A673 (cell line): Measurements from ENCODE around the gene LENG1. TPM values are rescaled to one million over a fixed set of nuclear protein-coding genes. Genes with fewer than 3 reads are reported as not detected.
A peak's percentile ranks its signal among the peaks of the same experiment; 100 is the strongest.

ENCODE experiments used
- BruUV-seq: library from RNA; stranded (reverse); fragments of 400-500 nt; replicated peaks from 2 replicates; lab custom pipeline; 2021; lab: Mats Ljungman, UMichigan
- CTCF ChIA-PET: fragments of 300-600 bp; sonication (Branson Sonifier 250); formaldehyde crosslinking; loops from one replicate; lab custom pipeline; 2022; ENCODE audit warnings: antibody characterized with exemption; lab: Charles Lee
- POLR2A ChIA-PET: fragments of 300-600 bp; sonication (Branson Sonifier 250); formaldehyde crosslinking; loops from one replicate; lab custom pipeline; 2022; ENCODE audit warnings: antibody characterized with exemption; ENCODE audit not compliant: low non-redundant PET; lab: Charles Lee
- DNase-seq: peaks from one replicate; pipeline ENCODE4 v3.0.0-alpha.2; 2015; ENCODE audit warnings: low spot score
- H3K27ac ChIP-seq: fragments of 200-600 bp; sonication (generic); 2 replicates; pipeline ENCODE4 v1.5.1; 2016; ENCODE audit warnings: mixed run types, low read depth, mild to moderate bottlenecking, mixed read lengths, antibody characterized with exemption, low read length; ENCODE audit not compliant: poor library complexity, severe bottlenecking
- H3K27me3 ChIP-seq: fragments of 200-600 bp; sonication (generic); replicated peaks from 2 replicates; pipeline ENCODE4 v1.6.1; 2017; ENCODE audit warnings: mixed run types, low read depth, mild to moderate bottlenecking, mixed read lengths, antibody characterized with exemption, low read length; ENCODE audit not compliant: insufficient read depth, poor library complexity
- H3K36me3 ChIP-seq: fragments of 200-600 bp; sonication (generic); 2 replicates; pipeline ENCODE4 v1.6.1; 2016; ENCODE audit warnings: mixed run types, mild to moderate bottlenecking, mixed read lengths, antibody characterized with exemption, low read length; ENCODE audit not compliant: insufficient read depth, poor library complexity, severe bottlenecking
- H3K4me1 ChIP-seq: fragments of 200-600 bp; sonication (generic); 2 replicates; pipeline ENCODE4 v1.6.1; 2017; ENCODE audit warnings: mixed run types, mild to moderate bottlenecking, mixed read lengths, antibody characterized with exemption, low read length; ENCODE audit not compliant: insufficient read depth, poor library complexity, severe bottlenecking
- H3K4me3 ChIP-seq: fragments of 200-600 bp; sonication (generic); 2 replicates; pipeline ENCODE4 v1.5.1; 2016; ENCODE audit warnings: low read depth, mixed run types, mild to moderate bottlenecking, mixed read lengths, low read length; ENCODE audit not compliant: poor library complexity, severe bottlenecking
- H3K9me3 ChIP-seq: fragments of 200-600 bp; sonication (generic); 2 replicates; pipeline ENCODE4 v1.6.1; 2016; ENCODE audit warnings: mixed run types, low read depth, mild to moderate bottlenecking, mixed read lengths, antibody characterized with exemption, low read length; ENCODE audit not compliant: poor library complexity, severe bottlenecking
- EZH2 ChIP-seq: fragments of 200-600 bp; sonication (generic); IDR thresholded peaks from 2 replicates; pipeline ENCODE4 v1.6.1; 2017; ENCODE audit warnings: borderline replicate concordance, low read depth, mild to moderate bottlenecking, mixed read lengths, antibody characterized with exemption, low read length; ENCODE audit not compliant: poor library complexity, severe bottlenecking
- intact Hi-C: fragments of 100-400 bp; cut with micrococcal nuclease; formaldehyde crosslinking; loops from one replicate; pipeline ENCODE4 v1.10.0; 2022; ENCODE audit not compliant: unreplicated experiment
- total RNA-seq: library from RNA; stranded (reverse); gene quantifications from 2 replicates; pipeline ENCODE4 v1.2.3, GENCODE V29; 2021
- TF ChIP-seq, protein P1 (sequence below): fragments of 300-800, 200-600 bp; sonication (generic); conservative IDR thresholded peaks from 2 replicates; pipeline ENCODE4 v1.5.1; 2017; ENCODE audit warnings: low read depth, mild to moderate bottlenecking, antibody characterized with exemption, low read length, moderate library complexity, mixed read lengths

LENG1 gene
- total RNA-seq, 1 experiment from 2014 or later = 9.7 TPM

DNA sequence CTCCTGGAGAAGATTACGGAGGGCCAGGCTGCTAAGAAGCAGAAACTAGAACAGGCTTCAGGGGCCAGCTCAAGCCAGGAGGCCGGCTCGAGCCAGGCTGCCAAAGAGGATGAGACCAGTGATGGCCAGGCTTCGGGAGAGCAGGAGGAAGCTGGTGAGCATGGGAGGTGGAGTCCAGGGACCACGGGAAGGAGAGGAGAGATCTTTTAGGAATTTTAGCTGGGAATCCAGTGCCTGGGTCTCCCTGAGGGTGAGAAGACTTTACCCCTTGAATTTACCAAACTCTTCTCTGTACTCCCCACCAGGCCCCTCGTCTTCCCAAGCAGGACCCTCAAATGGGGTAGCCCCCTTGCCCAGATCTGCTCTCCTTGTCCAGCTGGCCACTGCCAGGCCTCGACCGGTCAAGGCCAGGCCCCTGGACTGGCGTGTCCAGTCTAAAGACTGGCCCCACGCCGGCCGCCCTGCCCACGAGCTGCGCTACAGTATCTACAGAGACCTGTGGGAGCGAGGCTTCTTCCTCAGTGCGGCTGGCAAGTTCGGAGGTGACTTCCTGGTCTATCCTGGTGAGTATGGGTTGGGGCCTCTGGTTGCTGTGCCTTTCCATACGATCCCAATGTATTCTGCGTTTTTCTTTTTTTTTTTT is 32.4 kb upstream of the LENG1 start:
- Histone ChIP-seq H3K9me3 (no peaks in the 10 kb centered on the region), H3K27ac (peak overlapping the region; percentile 98), H3K4me1 (peaks cover 17% of the 10 kb centered on the region), H3K27me3 (no peaks in the 10 kb centered on the region), H3K4me3 (peak overlapping the region; percentile 91), H3K36me3 (peaks cover 21% of the 10 kb centered on the region)
- CTCF ChIA-PET = no interaction called here
- DNase-seq = no peak
- no TSS peak for BruUV-seq
- POLR2A ChIA-PET = no interaction called here
- intact Hi-C loops = no loop called here
- TF ChIP-seq, protein P1, sequence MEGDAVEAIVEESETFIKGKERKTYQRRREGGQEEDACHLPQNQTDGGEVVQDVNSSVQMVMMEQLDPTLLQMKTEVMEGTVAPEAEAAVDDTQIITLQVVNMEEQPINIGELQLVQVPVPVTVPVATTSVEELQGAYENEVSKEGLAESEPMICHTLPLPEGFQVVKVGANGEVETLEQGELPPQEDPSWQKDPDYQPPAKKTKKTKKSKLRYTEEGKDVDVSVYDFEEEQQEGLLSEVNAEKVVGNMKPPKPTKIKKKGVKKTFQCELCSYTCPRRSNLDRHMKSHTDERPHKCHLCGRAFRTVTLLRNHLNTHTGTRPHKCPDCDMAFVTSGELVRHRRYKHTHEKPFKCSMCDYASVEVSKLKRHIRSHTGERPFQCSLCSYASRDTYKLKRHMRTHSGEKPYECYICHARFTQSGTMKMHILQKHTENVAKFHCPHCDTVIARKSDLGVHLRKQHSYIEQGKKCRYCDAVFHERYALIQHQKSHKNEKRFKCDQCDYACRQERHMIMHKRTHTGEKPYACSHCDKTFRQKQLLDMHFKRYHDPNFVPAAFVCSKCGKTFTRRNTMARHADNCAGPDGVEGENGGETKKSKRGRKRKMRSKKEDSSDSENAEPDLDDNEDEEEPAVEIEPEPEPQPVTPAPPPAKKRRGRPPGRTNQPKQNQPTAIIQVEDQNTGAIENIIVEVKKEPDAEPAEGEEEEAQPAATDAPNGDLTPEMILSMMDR = no peak
- TF ChIP-seq EZH2 = no peak

DNA sequence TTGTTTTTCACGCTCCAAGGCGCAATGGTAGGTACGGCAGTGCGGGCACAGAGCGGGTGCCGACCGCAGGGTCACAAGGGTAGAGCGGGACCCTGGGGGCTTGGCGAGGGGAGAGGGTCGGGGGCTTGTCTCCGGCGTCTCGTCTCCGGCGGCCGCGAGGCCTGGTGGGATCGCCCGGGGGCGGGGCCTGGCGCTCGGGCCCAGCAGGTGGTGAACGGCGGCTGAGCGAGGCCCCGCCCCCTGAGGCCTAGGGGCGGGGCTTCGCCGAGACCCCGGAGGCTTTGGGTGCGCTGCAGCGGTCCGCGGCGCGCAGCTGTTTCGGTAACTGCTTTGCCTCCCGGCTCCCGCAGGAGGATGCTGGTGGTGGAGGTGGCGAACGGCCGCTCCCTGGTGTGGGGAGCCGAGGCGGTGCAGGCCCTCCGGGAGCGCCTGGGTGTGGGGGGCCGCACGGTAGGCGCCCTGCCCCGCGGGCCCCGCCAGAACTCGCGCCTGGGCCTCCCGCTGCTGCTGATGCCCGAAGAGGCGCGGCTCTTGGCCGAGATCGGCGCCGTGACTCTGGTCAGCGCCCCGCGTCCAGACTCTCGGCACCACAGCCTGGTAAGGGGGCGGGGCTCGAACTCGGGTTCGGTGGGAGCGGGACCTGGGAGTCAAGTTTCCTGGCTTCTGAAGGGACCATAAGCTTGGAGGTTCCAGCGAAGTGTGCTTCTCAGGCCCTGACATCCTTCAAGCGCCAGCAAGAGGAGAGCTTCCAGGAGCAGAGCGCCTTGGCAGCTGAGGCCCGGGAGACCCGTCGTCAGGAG is 31.7 kb upstream of the LENG1 start, which contains the start of gene TSEN34:
Gene TSEN34 (plus strand): TSS at position 298 of the 800 bp plus-strand sequence. CDS start 57 bp downstream, at position 355.
- Histone ChIP-seq H3K4me1 (peaks cover 17% of the 10 kb centered on the region), H3K27ac (peak within 1 kb of the TSS; percentile 98), H3K27me3 (no peaks in the 10 kb centered on the region), H3K9me3 (no peaks in the 10 kb centered on the region), H3K36me3 (peaks cover 21% of the 10 kb centered on the region), H3K4me3 (peak within 1 kb of the TSS; percentile 91)
- DNase-seq = peak; percentile 85
- intact Hi-C loops = no loop called here
- BruUV-seq = TSS peak; percentile 42
- ChIA-PET CTCF (no interaction called here), POLR2A (interaction anchor here (1.0 kb wide), 2 partner anchors 10 to 11 kb away, joined by 3 to 5 read pairs; partner anchors contain the start of gene RPS9)
- TF ChIP-seq, protein P1 = no peak
- TF ChIP-seq EZH2 = no peak

DNA sequence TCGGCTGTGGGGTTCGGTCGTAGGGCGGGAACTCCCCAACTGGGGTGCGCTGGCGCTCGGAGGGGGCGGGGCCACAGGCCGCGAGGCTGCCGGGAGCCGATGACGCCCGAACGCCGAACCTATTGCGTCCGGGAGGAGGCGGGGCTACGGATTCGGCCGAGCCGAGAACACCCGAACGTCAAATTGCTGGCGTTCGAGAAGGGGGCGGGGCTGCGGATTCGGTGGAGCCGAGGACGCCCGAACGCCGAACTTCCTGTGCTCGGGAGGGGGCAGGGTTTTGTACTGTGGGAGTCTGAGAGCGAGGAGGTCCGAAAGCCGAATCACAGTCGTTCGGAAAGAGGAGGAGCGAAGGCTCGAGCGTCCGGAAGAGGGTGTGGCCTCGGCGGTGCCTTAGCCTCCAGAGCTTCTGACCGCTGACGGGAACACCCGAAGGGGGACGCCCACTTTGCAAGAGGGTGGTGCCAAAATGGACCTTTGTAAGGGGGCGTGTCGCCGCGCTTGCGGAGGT is 31.0 kb upstream of the LENG1 start:
- H3K4me3 ChIP-seq = peak overlapping the region; percentile 91
- DNase-seq = peak; percentile 100
- peaks cover 21% of the 10 kb centered on the region for H3K36me3 ChIP-seq
- ChIA-PET CTCF (no interaction called here), POLR2A (interaction anchor here (1.0 kb wide), 2 partner anchors 10 to 12 kb away, joined by 3 to 5 read pairs; partner anchors contain the start of gene RPS9)
- no peaks in the 10 kb centered on the region for H3K27me3 ChIP-seq
- peak overlapping the region; percentile 98 for H3K27ac ChIP-seq
- no peaks in the 10 kb centered on the region for H3K9me3 ChIP-seq
- TF ChIP-seq, protein P1 = no peak
- TF ChIP-seq EZH2 = no peak
- intact Hi-C loops = no loop called here
- no TSS peak for BruUV-seq
- H3K4me1 ChIP-seq = peaks cover 17% of the 10 kb centered on the region
